Mesendoderm (in vitro differentiated cells): ENCODE results near the gene SLC25A15.
A peak's percentile ranks its signal among the peaks of the same experiment; 100 is the strongest.
"Not testable (repeated sequence)": the region's sequence is repeated elsewhere in the genome, so short reads cannot be mapped to it uniquely, and the experiment has no call there.

ENCODE experiments used
- DNase-seq: peaks from one replicate; pipeline ENCODE4 v3.0.0; 2013
- H2AK5ac ChIP-seq: 2 replicates; pipeline ENCODE4 v1.6.1; 2013; ENCODE audit warnings: low read length, inconsistent platforms
- H2BK120ac ChIP-seq: 2 replicates; pipeline ENCODE4 v1.6.1; 2013; ENCODE audit warnings: low read depth, mild to moderate bottlenecking, low read length, moderate library complexity, mixed read lengths
- H2BK15ac ChIP-seq: replicated peaks from 2 replicates; pipeline ENCODE4 v1.6.1; 2013; ENCODE audit warnings: low read depth, mild to moderate bottlenecking, moderate library complexity
- H2BK5ac ChIP-seq: 2 replicates; pipeline ENCODE4 v1.6.1; 2013; ENCODE audit warnings: low read length, inconsistent platforms
- H3K18ac ChIP-seq: 2 replicates; pipeline ENCODE4 v1.6.1; 2013; ENCODE audit warnings: mild to moderate bottlenecking, low read length, mixed read lengths
- H3K23ac ChIP-seq: one replicate; pipeline ENCODE4 v1.6.1; 2013; ENCODE audit warnings: low read length
- H3K27ac ChIP-seq: 2 replicates; pipeline ENCODE4 v1.5.1; 2013; ENCODE audit warnings: low read depth, mild to moderate bottlenecking, inconsistent platforms, low read length, moderate library complexity
- H3K27me3 ChIP-seq: 2 replicates; pipeline ENCODE4 v1.6.1; 2013; ENCODE audit warnings: low read length, control low read depth, mild to moderate bottlenecking, inconsistent platforms; ENCODE audit not compliant: insufficient read depth, poor library complexity
- H3K36me3 ChIP-seq: 2 replicates; pipeline ENCODE4 v1.6.1; 2013; ENCODE audit warnings: low read length, inconsistent platforms; ENCODE audit not compliant: control insufficient read depth, insufficient read depth
- H3K4ac ChIP-seq: one replicate; pipeline ENCODE4 v1.6.1; 2013; ENCODE audit warnings: low read depth, mild to moderate bottlenecking, low read length, moderate library complexity
- H3K4me1 ChIP-seq: 2 replicates; pipeline ENCODE4 v1.6.1; 2013; ENCODE audit warnings: low read depth, low read length, inconsistent platforms; ENCODE audit not compliant: control insufficient read depth
- H3K4me2 ChIP-seq: 2 replicates; pipeline ENCODE4 v1.6.1; 2013; ENCODE audit warnings: low read length
- H3K4me3 ChIP-seq: 2 replicates; pipeline ENCODE4 v1.5.1; 2013; ENCODE audit warnings: mild to moderate bottlenecking, low read length
- H3K56ac ChIP-seq: one replicate; pipeline ENCODE4 v1.6.1; 2013; ENCODE audit warnings: low read length
- H3K79me1 ChIP-seq: 2 replicates; pipeline ENCODE4 v1.6.1; 2013; ENCODE audit warnings: low read length, inconsistent platforms
- H3K79me2 ChIP-seq: 2 replicates; pipeline ENCODE4 v1.6.1; 2013; ENCODE audit warnings: mild to moderate bottlenecking, low read length; ENCODE audit not compliant: control insufficient read depth, insufficient read depth
- H3K9ac ChIP-seq: 2 replicates; pipeline ENCODE4 v1.6.1; 2013; ENCODE audit warnings: low read length, inconsistent platforms
- H4K5ac ChIP-seq: one replicate; pipeline ENCODE4 v1.6.1; 2013; ENCODE audit warnings: low read length
- H4K8ac ChIP-seq: one replicate; pipeline ENCODE4 v1.6.1; 2013; ENCODE audit warnings: low read depth, mild to moderate bottlenecking, control low read depth, low read length, moderate library complexity
- WGBS: extraction: QIAGEN DNeasy Blood & Tissue Kit; methylation state at CpG from one replicate; pipeline ENCODE4 v1.1.7; 2013; ENCODE audit warnings: low lambda C conversion rate, missing lambda C conversion rate; ENCODE audit not compliant: insufficient coverage; ENCODE audit errors: extremely low coverage; 5-methylcytosine and 5-hydroxymethylcytosine counted together

SLC25A15 gene

GRCh38 chr13:40782971-40783370 lies 6.4 kb upstream of the SLC25A15 start:
- DNase-seq, H3K36me3 ChIP-seq, H3K27ac ChIP-seq, H3K56ac ChIP-seq, H3K9ac ChIP-seq, H3K79me2 ChIP-seq, H3K4me3 ChIP-seq, H4K5ac ChIP-seq, H3K4me2 ChIP-seq, H3K4me1 ChIP-seq, H2BK5ac ChIP-seq, H3K18ac ChIP-seq, H2AK5ac ChIP-seq, H3K79me1 ChIP-seq, H2BK120ac ChIP-seq, H2BK15ac ChIP-seq, H3K27me3 ChIP-seq, H3K23ac ChIP-seq, H3K4ac ChIP-seq, H4K8ac ChIP-seq: not testable (repeated sequence)
- no CpG with 5 or more reads among the region's 1 CpG for WGBS

GRCh38 chr13:40784540-40784939 lies 4.9 kb upstream of the SLC25A15 start:
- Histone ChIP-seq H3K79me1 (no peaks in the 10 kb centered on the region), H3K23ac (no peak overlapping the region), H3K4me3 (no peak overlapping the region), H4K5ac (no peak overlapping the region), H3K56ac (no peak overlapping the region), H2BK5ac (no peak overlapping the region), H3K79me2 (no peaks in the 10 kb centered on the region), H3K27me3 (no peaks in the 10 kb centered on the region), H3K18ac (no peak overlapping the region), H3K4me2 (no peak overlapping the region), H3K27ac (no peak overlapping the region), H2BK120ac (no peak overlapping the region), H2BK15ac (no peak overlapping the region), H3K9ac (no peak overlapping the region), H3K36me3 (no peaks in the 10 kb centered on the region), H3K4ac (no peak overlapping the region), H3K4me1 (no peaks in the 10 kb centered on the region), H4K8ac (no peak overlapping the region), H2AK5ac (no peak overlapping the region)
- WGBS, result no CpG with 5 or more reads among the region's 4 CpGs
- no peak for DNase-seq

GRCh38 chr13:40786568-40786996 lies 2.8 kb upstream of the SLC25A15 start:
- no peaks in the 10 kb centered on the region for H3K36me3 ChIP-seq
- no peak overlapping the region for H4K5ac ChIP-seq
- H2BK15ac ChIP-seq, result no peak overlapping the region
- peaks cover 3% of the 10 kb centered on the region for H3K79me1 ChIP-seq
- no peak overlapping the region for H3K56ac ChIP-seq
- no peak overlapping the region for H2BK120ac ChIP-seq
- no peak overlapping the region for H2AK5ac ChIP-seq
- peaks cover 2% of the 10 kb centered on the region for H3K79me2 ChIP-seq
- WGBS, result no CpG with 5 or more reads among the region's 4 CpGs
- no peak overlapping the region for H2BK5ac ChIP-seq
- DNase-seq, result no peak
- H4K8ac ChIP-seq, result no peak overlapping the region
- no peak overlapping the region for H3K23ac ChIP-seq
- H3K18ac ChIP-seq, result no peak overlapping the region
- no peaks in the 10 kb centered on the region for H3K27me3 ChIP-seq
- no peak overlapping the region for H3K9ac ChIP-seq
- no peaks in the 10 kb centered on the region for H3K4me1 ChIP-seq
- H3K27ac ChIP-seq, result no peak overlapping the region
- H3K4ac ChIP-seq, result no peak overlapping the region
- no peak overlapping the region for H3K4me3 ChIP-seq
- no peak overlapping the region for H3K4me2 ChIP-seq

DNA sequence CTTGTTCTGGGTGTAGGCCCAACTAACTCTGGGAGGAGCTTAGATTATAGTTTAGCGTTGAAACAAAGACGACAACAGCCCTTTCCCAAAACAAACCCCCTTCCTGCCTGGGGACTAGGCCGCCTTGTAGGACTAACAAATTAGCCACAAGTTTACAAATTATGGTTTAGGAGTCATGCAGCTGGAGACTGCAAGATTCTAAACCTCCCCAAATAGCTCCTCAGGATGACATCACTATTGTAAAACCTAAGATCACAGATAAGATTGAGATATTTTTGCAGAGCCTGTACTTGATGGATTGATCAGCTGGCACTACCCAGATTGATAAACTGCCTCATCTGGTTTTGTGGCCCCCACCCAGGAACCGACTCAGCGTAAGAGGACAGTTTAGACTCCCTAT lies 2.3 kb upstream of the SLC25A15 start:
- Histone ChIP-seq H3K27ac (no peak overlapping the region), H4K5ac (no peak overlapping the region), H3K4ac (peak overlapping the region; percentile 6), H3K27me3 (no peaks in the 10 kb centered on the region), H3K23ac (no peak overlapping the region), H2BK5ac (no peak overlapping the region), H2BK15ac (no peak overlapping the region), H3K4me1 (no peaks in the 10 kb centered on the region), H2AK5ac (no peak overlapping the region), H3K56ac (no peak overlapping the region), H3K4me2 (no peak overlapping the region), H3K4me3 (no peak overlapping the region), H2BK120ac (no peak overlapping the region), H3K36me3 (no peaks in the 10 kb centered on the region), H4K8ac (no peak overlapping the region), H3K79me1 (peaks cover 3% of the 10 kb centered on the region), H3K79me2 (peaks cover 2% of the 10 kb centered on the region), H3K18ac (no peak overlapping the region), H3K9ac (no peak overlapping the region)
- no CpG with 5 or more reads among the region's 5 CpGs for WGBS
- DNase-seq, result no peak

DNA sequence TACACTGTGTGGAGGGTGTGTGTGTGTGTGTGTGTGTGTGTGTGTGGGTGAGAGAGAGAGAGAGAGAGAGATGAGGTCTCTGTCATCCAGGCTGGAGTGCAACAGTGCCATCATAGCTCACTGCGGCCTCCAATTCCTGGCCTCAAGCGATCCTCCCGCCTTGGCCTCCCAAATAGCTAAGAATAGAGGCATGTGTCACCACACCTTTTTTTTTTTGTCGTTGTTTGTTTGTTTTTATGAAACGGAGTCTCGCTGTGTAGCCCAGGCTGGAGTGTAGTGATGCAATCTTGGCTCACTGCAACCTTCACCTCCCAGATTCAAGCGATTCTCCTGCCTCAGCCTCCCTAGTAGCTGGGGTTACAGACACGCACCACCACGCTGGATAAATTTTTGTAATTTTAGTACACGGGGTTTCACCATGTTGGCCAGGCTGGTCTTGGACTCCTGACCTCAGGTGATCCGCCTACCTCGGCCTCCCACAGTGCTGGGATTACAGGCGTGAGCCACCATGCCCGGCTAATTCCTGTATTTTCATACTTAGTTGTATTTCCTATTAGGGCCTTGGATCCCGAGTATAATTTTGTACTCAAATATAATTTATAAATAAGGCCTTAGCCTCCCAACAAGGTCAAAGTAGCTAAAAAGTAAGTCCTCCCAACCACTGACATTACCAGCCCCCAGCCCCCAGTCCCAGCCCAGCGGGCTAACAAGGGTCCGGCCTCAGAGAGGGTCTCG lies 704 bp upstream of the SLC25A15 start:
- not testable (repeated sequence) for H4K5ac ChIP-seq, H3K27me3 ChIP-seq, H2BK5ac ChIP-seq, DNase-seq, H3K79me2 ChIP-seq, H3K4me1 ChIP-seq, H2BK120ac ChIP-seq, H2AK5ac ChIP-seq, H3K23ac ChIP-seq, H4K8ac ChIP-seq, H2BK15ac ChIP-seq, H3K79me1 ChIP-seq, H3K36me3 ChIP-seq
- Histone ChIP-seq H3K56ac (peak overlapping the region; percentile 95), H3K4me3 (peak overlapping the region; percentile 30), H3K27ac (peak overlapping the region; percentile 86), H3K18ac (peak overlapping the region; percentile 94), H3K4me2 (peak overlapping the region; percentile 55), H3K9ac (peak overlapping the region; percentile 91), H3K4ac (peak overlapping the region; percentile 93)
- WGBS, result no CpG with 5 or more reads among the region's 18 CpGs

DNA sequence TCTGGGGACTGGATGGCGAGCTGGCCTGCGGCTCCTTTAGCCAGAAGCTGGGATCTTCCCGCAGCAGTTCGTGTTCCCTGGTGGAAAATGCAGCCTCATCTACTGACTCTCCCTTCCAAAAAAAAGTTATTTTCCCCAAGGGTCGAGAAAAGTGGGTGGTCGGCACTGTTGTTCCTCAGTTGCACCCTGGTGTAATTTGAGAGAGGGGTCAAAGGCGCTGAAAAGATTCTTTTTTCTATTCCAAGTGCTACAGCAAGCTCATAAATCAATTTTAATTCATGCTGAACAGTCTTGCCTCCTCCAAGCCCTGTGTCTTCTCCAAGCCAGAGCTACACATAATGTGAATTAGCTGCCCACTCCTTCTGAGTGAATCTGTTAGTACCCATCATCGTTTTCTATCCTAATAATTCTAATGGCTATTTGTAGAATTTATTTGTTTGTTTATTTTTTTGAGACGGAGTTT lies 774 bp downstream of the SLC25A15 start:
- no peaks in the 10 kb centered on the region for H3K4me1 ChIP-seq
- H2BK120ac ChIP-seq, result no peak overlapping the region
- WGBS, result no CpG with 5 or more reads among the region's 9 CpGs
- no peaks in the 10 kb centered on the region for H3K27me3 ChIP-seq
- H3K23ac ChIP-seq, result no peak overlapping the region
- H3K79me1 ChIP-seq, result peaks cover 6% of the 10 kb centered on the region
- no peak overlapping the region for H3K27ac ChIP-seq
- H3K9ac ChIP-seq, result peak overlapping the region; percentile 91
- no peak overlapping the region for H2BK5ac ChIP-seq
- no peak overlapping the region for H2AK5ac ChIP-seq
- H3K79me2 ChIP-seq, result peaks cover 2% of the 10 kb centered on the region
- H4K5ac ChIP-seq, result no peak overlapping the region
- H3K36me3 ChIP-seq, result peaks cover 2% of the 10 kb centered on the region
- no peak overlapping the region for H2BK15ac ChIP-seq
- no peak overlapping the region for H4K8ac ChIP-seq
- H3K4ac ChIP-seq, result no peak overlapping the region
- peak overlapping the region; percentile 79 for H3K4me2 ChIP-seq
- peak overlapping the region; percentile 95 for H3K56ac ChIP-seq
- DNase-seq, result no peak
- H3K4me3 ChIP-seq, result peak overlapping the region; percentile 68
- H3K18ac ChIP-seq, result peak overlapping the region; percentile 94
